NCI-H1436 (cell line): ENCODE measurements around the gene SDR42E2.
"Not testable (repeated sequence)": the region's sequence is repeated elsewhere in the genome, so short reads cannot be mapped to it uniquely, and the experiment has no call there.

Source experiments
- DNase-seq: peaks from one replicate; lab custom pipeline; 2025; lab: John Stamatoyannopoulos, UW

Gene SDR42E2

GRCh38 chr16:22161999-22162655 is at the start of gene SDR42E2:
SDR42E2 (plus strand) TSS chr16:22162506; CDS start chr16:22165583, 3,077 bp downstream.
- DNase-seq: peak; percentile 7

GRCh38 chr16:22116095-22116700 is 46.1 kb upstream of the SDR42E2 start:
- DNase-seq: no peak

DNA sequence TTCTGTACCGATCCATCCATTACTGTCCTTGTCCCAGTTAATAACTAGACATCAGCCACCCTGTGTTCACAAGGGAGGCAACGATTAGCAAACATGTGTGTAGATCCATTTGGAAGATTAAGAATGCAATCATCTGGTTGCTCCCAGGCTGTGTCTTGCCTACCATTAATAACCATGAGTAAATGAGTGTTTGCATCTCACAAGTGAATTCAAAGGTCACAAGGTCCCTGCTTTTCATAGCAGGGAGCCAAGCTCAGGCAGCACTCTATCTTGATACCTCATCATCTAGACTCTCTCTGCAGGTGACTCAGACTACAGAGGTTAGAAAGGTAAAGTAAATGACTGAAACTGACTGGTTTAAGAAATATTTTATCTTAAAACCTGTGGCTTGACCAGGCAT is 44.7 kb upstream of the SDR42E2 start:
- DNase-seq: no peak

- DNase-seq: no peak
Measured at GRCh38 chr16:22120440-22120839, 41.9 kb upstream of the SDR42E2 start.

GRCh38 chr16:22122239-22122638 is 40.1 kb upstream of the SDR42E2 start:
- DNase-seq: no peak

DNA sequence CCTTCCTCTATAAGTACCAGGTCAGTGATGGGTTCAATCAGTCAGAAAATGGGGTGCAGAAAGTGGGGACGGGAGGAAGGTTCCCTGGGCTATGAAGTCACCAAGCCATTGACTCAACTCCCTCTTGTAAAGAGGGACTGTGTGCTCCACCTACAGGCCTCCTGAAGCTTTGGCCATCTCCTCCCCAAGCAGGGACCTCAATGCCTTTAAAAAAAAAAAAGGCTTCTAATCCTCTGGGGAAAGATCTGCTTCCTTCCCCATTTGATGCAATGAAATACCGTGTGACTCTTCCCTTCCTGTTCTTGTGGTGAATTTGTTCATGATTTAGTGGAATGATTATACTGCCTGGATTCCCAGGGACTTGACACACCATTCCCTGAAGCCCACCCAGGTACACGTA is 39.2 kb upstream of the SDR42E2 start:
- DNase-seq: no peak

DNA sequence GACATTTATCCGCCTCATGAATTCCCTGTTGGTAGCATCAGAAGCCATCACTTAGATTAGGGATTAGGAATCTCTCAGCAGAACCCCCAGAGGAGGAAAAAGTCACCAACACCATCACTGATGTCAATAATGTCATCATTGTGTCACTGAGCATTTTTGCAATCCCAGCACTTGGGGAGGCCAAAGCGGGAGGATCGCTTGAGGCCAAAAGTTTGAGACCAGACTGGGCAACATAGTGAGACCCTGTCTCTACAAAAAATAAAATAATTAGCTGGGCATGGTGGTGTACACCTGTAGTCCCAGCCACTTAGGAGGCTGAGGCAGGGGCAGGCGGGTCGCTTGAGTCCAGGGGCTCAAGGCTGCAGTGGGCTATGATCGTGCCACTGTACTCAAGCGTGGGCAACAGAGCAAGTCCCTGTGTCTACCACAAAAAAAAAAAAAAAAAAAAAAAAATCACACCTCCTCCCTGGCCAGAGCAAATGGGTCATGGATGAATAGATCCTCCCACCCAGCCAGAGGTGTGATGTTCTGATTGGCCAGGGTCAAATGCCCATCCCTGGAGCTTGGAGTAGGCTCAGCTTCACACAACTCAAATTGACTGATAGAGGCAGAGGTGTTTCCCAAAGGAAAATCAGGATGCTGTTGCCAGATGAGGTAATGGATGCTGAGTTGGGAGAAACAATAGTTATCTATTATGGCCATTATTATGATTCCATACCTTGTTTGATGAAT is 38.4 kb upstream of the SDR42E2 start:
- no peak for DNase-seq

DNA sequence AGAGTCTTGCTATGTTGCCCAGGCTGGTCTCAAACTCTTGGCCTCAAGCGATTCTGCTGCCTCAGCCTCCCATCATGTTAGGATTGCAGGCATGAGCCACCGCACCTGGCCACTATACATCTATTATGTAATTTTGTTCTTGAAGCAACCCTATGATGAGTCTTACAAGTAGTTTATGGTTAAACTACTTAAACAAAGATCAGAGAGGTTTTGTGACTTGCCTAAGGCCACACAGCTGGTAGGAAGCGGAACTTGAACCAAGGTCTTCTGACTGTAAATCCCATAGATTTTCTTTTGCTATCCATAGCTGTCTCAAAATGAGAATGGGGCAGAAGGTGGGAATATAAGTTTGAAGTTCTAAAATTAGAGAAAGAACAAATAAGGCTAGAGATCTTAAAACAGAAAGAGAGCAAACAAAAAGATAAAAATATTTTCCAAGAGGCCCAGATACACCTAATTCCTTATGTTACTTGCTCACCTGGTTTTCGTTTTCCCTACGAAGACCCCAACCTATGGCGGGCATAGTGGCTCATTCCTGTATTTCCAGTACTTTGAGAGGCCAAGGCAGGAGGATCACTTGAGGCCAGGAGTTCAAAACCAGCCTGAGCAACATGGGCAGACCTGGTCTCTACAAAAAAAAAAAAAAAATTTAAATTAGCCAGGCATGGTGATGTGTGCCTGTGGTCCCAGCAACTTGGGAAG is 37.6 kb upstream of the SDR42E2 start:
- no peak for DNase-seq

- no peak for DNase-seq
Measured at GRCh38 chr16:22126037-22126558, 36.2 kb upstream of the SDR42E2 start.

DNA sequence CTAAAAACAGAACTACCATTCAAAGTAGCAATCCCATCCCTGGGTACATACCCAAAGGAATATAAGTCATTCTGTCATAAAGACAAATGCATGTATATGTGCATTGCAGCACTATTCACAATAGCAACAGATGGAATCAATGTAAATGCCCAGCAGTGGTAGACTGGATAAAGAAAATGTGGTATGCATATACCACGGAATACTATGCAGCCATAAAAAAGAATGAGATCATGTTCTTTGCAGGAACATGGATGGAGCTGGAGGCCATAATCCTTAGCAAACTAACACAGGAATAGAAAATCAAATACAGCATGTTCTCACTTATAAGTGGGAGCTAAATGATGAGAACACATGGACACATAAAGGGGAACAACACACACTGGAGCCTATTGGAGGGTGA is 33.8 kb upstream of the SDR42E2 start:
- not testable (repeated sequence) for DNase-seq

GRCh38 chr16:22130528-22130927 is 31.8 kb upstream of the SDR42E2 start:
- no peak for DNase-seq

GRCh38 chr16:22132801-22133200 is 29.5 kb upstream of the SDR42E2 start:
- DNase-seq: no peak

DNA sequence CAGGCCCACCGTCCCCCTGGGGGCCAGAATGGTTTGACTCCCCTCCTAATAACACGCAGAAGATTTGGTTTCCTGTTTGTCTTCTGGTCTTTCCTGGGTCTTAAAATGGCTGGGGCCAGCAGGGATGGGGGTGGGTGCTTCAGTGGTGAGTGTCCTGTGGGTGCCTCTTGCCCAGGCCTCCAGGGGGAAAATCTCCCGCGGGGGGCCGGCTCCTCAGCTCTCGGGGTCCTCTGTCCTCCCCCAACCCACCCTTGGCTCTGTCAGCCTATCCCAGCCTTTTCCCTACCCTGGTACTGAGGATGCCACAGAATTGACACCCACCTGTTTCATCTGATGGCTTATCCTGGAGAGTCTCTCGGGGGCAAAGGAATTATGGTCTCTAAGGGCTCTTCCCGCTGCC is 23.8 kb upstream of the SDR42E2 start:
- no peak for DNase-seq

- DNase-seq: no peak
Measured at GRCh38 chr16:22139008-22139407, 23.3 kb upstream of the SDR42E2 start.

- no peak for DNase-seq
Measured at GRCh38 chr16:22139732-22140131, 22.6 kb upstream of the SDR42E2 start.

DNA sequence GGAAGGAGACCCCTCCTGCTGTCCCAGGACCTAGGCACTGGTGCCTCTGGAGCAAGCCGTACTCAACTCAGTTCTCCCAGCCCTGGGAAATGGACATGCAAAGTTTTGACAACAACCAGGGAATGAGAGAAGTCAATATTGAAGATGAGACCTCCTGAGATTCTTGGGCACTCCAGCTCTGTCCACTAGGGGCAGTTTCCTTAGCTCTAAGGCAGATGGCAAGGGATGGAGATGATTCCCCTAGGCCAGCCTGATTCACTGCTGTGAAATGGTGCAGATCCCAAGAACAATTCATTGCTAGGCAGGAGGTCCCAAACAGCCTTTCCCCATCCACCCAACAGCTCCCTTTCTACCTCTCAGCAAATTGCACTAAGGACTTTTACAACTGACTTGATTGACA is 20.5 kb upstream of the SDR42E2 start:
- no peak for DNase-seq

GRCh38 chr16:22144520-22144919 is 17.8 kb upstream of the SDR42E2 start:
- DNase-seq: no peak

DNA sequence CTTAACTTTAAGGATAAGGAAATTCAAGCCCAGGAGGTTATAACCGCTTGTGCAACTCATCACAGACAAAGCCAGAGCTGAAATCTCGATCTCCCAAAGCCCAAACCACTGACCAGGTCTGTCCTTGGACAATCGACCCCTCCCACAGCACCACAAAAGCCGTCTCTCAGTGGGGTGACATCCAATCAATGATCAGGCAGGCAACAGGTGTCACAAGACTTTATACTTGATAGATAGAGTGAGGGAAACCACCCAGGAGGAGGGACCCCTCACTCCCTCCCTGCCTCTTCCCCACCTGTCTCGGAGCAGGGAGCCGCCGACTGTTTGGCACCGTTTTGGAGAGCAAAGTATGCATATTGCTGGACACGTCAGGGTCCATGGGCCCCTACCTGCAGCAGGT is 14.5 kb upstream of the SDR42E2 start:
- no peak for DNase-seq

DNA sequence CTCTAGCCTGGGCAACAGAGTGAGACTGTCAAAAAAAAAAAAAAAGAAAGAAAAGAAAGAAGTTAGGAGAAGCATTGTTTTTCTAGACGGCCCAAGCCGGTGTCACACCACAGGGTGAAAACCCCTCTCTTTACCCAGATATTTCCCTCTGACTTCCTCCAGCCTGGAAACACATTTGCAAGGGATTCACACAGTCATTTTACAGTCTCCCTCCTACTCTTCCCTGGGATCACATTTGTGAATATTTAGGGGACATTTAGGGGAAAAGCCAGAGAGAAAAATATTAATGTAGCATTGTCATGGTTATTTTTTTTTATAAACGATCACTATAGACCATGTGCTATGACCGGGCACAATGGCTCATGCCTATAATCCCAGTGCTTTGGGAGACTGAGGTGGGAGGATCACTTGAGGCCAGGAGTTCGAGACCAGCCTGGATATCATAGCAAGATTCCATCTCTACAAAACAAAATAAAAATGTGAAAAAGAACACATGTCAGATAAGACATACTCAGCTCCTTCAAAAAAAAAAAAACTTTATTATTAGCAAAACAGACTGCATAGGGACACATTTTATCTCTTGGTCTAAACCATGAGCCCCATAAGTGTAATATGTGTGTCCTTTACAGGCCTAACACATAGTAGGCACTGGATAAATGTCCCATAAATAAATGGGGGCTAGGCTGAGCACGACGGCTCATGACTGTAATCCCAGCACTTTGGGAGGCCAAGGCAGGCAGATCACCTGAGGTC is 10.9 kb upstream of the SDR42E2 start:
- no peak for DNase-seq

DNA sequence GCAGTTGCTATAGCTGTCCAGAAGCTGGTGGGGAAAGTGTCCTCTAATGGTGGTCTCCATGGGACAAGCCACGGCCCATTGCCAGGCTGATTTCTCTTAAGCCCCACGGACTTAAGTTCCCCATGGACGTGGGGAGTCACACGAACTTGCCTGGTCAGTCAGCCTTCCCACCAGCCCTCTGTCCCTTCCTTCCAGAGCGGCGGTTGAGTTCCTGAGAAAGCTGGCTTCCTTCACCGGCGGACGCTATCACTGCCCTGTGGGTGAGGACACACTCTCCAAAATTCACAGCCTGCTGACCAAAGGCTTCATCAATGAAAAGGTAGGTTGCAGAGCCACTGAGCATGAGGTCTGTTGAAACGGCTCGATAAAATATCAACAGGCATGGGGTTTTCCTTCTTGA is 10.0 kb upstream of the SDR42E2 start:
- no peak for DNase-seq

DNA sequence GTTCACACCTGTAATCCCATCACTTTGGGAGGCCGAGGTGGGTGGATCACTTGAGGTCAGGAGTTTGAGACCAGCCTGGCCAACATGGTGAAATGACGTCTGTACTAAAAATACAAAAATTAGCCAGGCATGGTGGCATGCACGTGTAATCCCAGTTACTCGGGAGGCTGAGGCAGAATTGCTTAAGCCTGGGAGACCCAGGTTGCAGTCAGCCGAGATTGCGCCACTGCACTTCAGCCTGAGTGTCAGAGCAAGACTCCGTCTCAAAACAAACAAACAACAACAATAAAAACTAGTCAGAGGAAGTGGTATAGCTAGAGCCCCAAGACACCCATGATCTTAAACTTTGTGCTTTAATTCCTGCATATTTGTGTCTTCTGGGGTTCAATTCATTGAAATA is 9.2 kb upstream of the SDR42E2 start:
- DNase-seq: not testable (repeated sequence)

GRCh38 chr16:22161401-22161800 is 905 bp upstream of the SDR42E2 start:
- DNase-seq: no peak
